Activated B cell treated with CpG ODN at 0.5 μM for 24 hours (primary cell): ENCODE measurements around the gene KRT5. TPM values are rescaled to one million over a fixed set of nuclear protein-coding genes. Genes with fewer than 3 reads are reported as not detected.

ENCODE experiments used
- ATAC-seq: fragments of 200-7000 bp; cut with Tn5 transposase; one replicate; pipeline ENCODE4 v1.10.0; 2021; ENCODE audit warnings: low read depth, mild to moderate bottlenecking, moderate library complexity
- CTCF ChIA-PET: fragments of 350-600 bp; sonication (Branson Sonifier 250); formaldehyde crosslinking; loops from one replicate; lab custom pipeline; 2021; ENCODE audit warnings: antibody characterized with exemption; lab: Charles Lee
- POLR2A ChIA-PET: fragments of 350-600 bp; sonication (Branson Sonifier 250); formaldehyde crosslinking; loops from one replicate; lab custom pipeline; 2021; ENCODE audit warnings: antibody characterized with exemption; lab: Charles Lee
- DNase-seq: peaks from one replicate; pipeline ENCODE4 v3.0.0; 2022
- H3K27ac Mint-ChIP-seq: one replicate; pipeline ENCODE4 v1.8.0; 2020; ENCODE audit warnings: mixed read lengths
- H3K27me3 Mint-ChIP-seq: one replicate; pipeline ENCODE4 v1.8.0; 2021; ENCODE audit warnings: mixed read lengths
- H3K36me3 Mint-ChIP-seq: one replicate; pipeline ENCODE4 v1.8.0; 2021; ENCODE audit warnings: low read depth, mixed read lengths
- H3K4me1 Mint-ChIP-seq: one replicate; pipeline ENCODE4 v1.8.0; 2021; ENCODE audit warnings: mixed read lengths
- H3K4me3 Mint-ChIP-seq: one replicate; pipeline ENCODE4 v1.8.0; 2020; ENCODE audit warnings: mild to moderate bottlenecking, mixed read lengths
- H3K9me3 Mint-ChIP-seq: one replicate; pipeline ENCODE4 v1.8.0; 2020; ENCODE audit warnings: mixed read lengths
- intact Hi-C: fragments of 100-400 bp; cut with micrococcal nuclease; formaldehyde crosslinking; loops from one replicate; pipeline ENCODE4 v1.15.1; 2024
- total RNA-seq: library from RNA; stranded (reverse); gene quantifications from 2 replicates; pipeline ENCODE4 v1.2.3, GENCODE V29; 2022
- TF ChIP-seq, protein P1 (sequence below): fragments of 200-600 bp; IDR thresholded peaks from one replicate; pipeline ENCODE4 v1.8.0; 2022; ENCODE audit warnings: antibody characterized with exemption, mild to moderate bottlenecking

Gene KRT5
- total RNA-seq, 1 donor from 2014 or later, result not detected

DNA sequence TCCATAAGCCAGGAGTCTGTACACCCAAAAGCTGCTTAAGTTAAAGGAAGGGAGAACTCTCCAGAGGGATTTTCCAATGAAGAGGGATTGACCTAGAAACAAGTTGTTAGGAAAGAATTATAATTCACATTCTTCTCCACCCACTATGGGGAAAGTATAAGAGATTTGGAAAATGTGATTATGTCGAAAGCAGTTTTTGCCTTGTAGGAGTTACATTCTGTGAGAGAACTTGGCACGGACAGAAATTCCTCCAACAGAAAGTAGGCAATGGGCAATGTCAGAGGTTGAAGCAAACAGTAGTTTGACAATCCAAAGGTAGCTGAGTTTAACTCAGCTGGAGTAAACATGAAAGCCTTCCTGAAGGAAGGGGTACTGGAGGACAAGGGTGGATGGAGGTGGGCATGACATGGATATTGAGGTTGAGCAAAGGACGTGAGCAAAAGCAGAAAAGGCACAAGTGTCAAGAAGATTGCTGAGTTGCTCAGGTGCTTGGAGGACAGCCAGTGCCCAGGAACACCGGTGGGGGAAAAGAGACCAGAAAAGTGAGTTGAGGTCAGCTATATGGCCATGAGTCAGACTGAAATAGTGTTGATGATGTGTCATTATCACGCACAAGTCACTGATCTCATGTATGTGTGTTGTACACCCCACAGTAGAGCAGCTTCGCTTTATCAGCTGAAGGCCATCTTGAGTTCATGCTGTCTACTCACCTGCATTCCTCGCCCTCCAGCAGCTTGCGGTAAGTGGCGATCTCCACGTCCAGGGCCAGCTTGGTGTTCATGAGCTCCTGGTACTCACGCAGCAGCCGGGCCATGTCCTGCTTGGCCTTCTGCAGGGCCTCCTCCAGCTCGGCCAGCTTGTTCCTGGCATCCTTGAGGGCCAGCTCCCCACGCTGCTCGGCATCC, 4.0 kb downstream of the KRT5 start:
- TF ChIP-seq, protein P1, sequence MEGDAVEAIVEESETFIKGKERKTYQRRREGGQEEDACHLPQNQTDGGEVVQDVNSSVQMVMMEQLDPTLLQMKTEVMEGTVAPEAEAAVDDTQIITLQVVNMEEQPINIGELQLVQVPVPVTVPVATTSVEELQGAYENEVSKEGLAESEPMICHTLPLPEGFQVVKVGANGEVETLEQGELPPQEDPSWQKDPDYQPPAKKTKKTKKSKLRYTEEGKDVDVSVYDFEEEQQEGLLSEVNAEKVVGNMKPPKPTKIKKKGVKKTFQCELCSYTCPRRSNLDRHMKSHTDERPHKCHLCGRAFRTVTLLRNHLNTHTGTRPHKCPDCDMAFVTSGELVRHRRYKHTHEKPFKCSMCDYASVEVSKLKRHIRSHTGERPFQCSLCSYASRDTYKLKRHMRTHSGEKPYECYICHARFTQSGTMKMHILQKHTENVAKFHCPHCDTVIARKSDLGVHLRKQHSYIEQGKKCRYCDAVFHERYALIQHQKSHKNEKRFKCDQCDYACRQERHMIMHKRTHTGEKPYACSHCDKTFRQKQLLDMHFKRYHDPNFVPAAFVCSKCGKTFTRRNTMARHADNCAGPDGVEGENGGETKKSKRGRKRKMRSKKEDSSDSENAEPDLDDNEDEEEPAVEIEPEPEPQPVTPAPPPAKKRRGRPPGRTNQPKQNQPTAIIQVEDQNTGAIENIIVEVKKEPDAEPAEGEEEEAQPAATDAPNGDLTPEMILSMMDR, result no peak
- no peaks in the 10 kb centered on the region for H3K27me3 Mint-ChIP-seq
- ChIA-PET POLR2A (no interaction called here), CTCF (no interaction called here)
- DNase-seq (no peak), ATAC-seq (no peak)
- H3K36me3 Mint-ChIP-seq, result no peaks in the 10 kb centered on the region
- H3K27ac Mint-ChIP-seq, result no peak overlapping the region
- H3K4me1 Mint-ChIP-seq, result no peaks in the 10 kb centered on the region
- no peak overlapping the region for H3K4me3 Mint-ChIP-seq
- intact Hi-C loops, result no loop called here
- H3K9me3 Mint-ChIP-seq, result peaks cover 2% of the 10 kb centered on the region

DNA sequence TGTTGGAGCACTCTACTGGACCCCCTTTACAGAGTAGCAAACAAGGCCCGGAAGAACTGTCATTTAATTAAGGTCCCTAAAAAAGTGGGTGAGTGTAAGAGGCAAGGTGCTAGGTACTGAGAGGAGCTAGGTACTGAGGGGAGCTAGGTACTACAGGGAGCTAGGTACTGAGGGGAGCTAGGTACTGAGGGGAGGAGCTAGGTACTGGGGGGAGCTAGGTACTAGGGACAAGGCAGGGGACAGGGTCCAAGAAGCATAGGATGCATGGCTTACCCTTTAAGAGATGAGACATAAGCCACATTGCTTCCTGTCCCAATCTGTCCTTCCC, 4.9 kb downstream of the KRT5 start:
- ChIA-PET POLR2A (no interaction called here), CTCF (no interaction called here)
- intact Hi-C loops, result no loop called here
- Mint-ChIP-seq H3K27me3 (peaks cover 1% of the 10 kb centered on the region), H3K27ac (no peak overlapping the region), H3K4me1 (no peaks in the 10 kb centered on the region), H3K9me3 (peaks cover 5% of the 10 kb centered on the region), H3K4me3 (no peak overlapping the region), H3K36me3 (no peaks in the 10 kb centered on the region)
- TF ChIP-seq, protein P1, result no peak
- ATAC-seq (no peak), DNase-seq (no peak)

DNA sequence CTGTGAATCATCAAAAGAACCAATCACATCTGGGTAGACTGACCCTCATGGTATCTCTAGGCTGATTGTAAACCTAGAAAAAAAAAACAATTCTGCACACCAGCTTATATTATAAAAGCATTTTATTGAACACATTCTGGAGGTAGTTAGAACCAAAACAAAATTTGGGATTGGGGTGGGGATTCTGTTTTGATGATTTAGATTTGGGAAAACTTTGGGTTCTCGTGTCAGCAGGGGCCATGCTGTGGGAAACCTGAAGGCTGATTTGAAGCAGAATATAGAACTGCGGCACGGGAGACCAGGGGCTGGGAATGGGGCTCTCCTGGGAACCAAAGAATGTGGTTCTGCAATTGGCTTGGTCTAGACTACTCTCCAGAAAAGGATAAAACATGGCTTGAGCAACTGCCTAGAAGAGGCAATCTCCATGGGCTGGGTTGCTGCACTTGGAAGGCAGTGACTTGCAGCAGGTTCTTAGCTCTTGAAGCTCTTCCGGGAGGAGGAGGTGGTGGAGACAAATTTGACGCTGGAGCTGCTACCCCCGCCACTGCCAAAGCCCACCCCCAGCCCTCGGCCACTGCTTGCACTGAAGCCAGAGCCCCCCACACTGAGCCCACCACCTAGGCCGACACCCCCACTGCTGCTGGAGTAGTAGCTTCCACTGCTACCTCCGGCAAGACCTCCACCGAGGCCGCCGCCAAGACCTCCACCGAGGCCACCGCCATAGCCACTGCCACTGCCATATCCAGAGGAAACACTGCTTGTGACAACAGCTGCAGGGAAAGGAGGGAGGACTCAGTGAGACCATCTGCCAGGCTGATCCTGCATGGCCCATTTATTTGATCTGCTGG, 5.5 kb downstream of the KRT5 start:
- no peaks in the 10 kb centered on the region for H3K36me3 Mint-ChIP-seq
- TF ChIP-seq, protein P1, result no peak
- peaks cover 6% of the 10 kb centered on the region for H3K9me3 Mint-ChIP-seq
- H3K27ac Mint-ChIP-seq, result no peak overlapping the region
- intact Hi-C loops, result no loop called here
- CTCF ChIA-PET, result no interaction called here
- H3K4me3 Mint-ChIP-seq, result no peak overlapping the region
- peaks cover 3% of the 10 kb centered on the region for H3K27me3 Mint-ChIP-seq
- no peaks in the 10 kb centered on the region for H3K4me1 Mint-ChIP-seq
- POLR2A ChIA-PET, result no interaction called here
- no peak for ATAC-seq
- DNase-seq, result no peak

DNA sequence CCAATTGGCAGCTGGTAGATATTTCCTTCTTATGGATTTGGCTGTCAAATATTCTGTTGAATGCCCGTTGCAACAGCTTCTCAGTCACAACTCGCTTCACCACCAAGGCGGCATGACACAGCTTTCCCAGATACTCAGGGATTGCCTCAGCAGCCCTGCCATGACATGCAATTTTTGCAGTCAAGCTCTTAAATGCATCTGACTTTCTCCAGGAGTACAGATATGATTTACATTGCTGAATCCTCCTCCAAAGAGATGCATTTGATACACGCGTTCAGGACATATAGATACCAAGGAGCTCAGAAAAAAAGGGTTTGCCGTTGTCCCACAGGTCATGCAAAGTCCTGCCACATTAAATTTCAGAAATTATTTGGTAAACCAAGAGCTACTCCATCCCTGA, 6.5 kb downstream of the KRT5 start:
- ATAC-seq (no peak), DNase-seq (no peak)
- POLR2A ChIA-PET, result no interaction called here
- no peak overlapping the region for H3K4me3 Mint-ChIP-seq
- CTCF ChIA-PET, result no interaction called here
- peaks cover 7% of the 10 kb centered on the region for H3K27me3 Mint-ChIP-seq
- no peak overlapping the region for H3K27ac Mint-ChIP-seq
- TF ChIP-seq, protein P1, result no peak
- H3K4me1 Mint-ChIP-seq, result no peaks in the 10 kb centered on the region
- H3K36me3 Mint-ChIP-seq, result no peaks in the 10 kb centered on the region
- H3K9me3 Mint-ChIP-seq, result peaks cover 6% of the 10 kb centered on the region
- intact Hi-C loops, result no loop called here

DNA sequence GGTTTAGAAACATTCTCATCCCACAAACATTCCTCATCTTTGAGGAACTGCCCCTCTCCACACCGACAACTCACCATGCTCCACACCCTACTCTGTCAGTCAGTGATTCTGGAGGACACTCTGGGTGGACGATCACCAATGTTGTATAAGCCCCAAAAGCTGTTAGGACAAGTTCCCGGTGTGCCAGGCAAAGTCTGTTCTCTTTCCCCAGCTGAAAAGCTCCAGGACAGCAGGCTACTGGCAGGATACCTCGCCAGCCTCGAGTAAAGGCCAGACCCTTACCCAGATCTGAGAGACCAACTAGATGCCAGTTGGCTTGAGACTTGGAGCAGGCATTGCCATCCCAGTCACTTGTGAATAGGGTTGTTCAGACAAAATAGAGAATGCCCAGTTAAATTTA, 12.0 kb downstream of the KRT5 start:
- ATAC-seq (no peak), DNase-seq (no peak)
- H3K9me3 Mint-ChIP-seq, result peaks cover 6% of the 10 kb centered on the region
- H3K4me1 Mint-ChIP-seq, result no peaks in the 10 kb centered on the region
- H3K36me3 Mint-ChIP-seq, result no peaks in the 10 kb centered on the region
- intact Hi-C loops, result loop anchor here (10.0 kb wide), 1 partner anchor 353 kb away; no protein-coding TSS in a partner anchor
- no peak overlapping the region for H3K27ac Mint-ChIP-seq
- POLR2A ChIA-PET, result no interaction called here
- H3K27me3 Mint-ChIP-seq, result peaks cover 35% of the 10 kb centered on the region
- H3K4me3 Mint-ChIP-seq, result no peak overlapping the region
- CTCF ChIA-PET, result interaction anchor here (1.1 kb wide), 1 partner anchor 293 kb away, joined by 3 read pairs; no protein-coding TSS in a partner anchor
- TF ChIP-seq, protein P1, result no peak
